ENCODE results near the gene RUVBL2.
"Not testable (repeated sequence)": the region's sequence is repeated elsewhere in the genome, so short reads cannot be mapped to it uniquely, and the experiment has no call there.

The RUVBL2 gene

DNA sequence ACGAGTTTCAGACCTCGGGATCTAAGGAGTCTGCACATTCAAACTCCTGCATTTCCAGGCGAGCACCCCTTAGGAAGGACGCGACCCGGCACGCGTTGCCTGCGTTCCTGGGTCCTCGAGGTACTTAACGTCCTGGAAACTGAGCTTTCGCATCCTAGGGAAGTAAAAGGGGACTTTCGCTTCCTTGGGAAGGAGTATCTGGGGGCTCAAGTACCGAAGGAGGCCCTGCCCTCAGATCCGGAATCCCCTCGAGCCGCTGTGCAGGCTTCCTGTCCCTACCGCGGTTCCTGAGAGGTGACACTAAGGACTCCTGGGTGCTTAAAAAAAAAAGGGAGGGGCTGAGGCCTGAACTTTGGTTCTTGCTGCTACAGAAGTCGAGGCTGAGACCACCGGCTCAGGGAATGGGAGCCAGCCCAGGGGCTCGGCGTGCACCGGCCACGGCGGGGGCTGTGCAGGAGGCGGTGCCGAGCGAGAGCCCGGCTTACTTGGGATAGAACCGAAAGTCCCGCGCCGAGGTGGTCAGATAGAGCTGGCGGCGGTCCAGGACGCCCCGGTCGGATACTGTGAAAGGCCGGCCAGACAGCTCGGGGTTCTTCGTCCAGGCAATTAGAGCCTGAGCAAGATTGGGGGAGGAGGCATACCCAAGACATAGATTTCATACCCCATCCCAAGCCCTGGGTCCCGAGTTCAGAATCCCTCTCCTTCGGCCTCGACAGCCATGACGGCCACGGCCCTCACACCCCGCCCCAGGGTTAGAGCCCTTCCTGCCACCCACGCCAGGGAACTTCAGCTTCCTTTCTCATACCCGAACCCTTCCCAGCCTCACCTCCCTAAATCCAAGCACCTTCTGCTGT, 24.9 kb downstream of the RUVBL2 start:
- not testable (repeated sequence) for DNase-seq

DNA sequence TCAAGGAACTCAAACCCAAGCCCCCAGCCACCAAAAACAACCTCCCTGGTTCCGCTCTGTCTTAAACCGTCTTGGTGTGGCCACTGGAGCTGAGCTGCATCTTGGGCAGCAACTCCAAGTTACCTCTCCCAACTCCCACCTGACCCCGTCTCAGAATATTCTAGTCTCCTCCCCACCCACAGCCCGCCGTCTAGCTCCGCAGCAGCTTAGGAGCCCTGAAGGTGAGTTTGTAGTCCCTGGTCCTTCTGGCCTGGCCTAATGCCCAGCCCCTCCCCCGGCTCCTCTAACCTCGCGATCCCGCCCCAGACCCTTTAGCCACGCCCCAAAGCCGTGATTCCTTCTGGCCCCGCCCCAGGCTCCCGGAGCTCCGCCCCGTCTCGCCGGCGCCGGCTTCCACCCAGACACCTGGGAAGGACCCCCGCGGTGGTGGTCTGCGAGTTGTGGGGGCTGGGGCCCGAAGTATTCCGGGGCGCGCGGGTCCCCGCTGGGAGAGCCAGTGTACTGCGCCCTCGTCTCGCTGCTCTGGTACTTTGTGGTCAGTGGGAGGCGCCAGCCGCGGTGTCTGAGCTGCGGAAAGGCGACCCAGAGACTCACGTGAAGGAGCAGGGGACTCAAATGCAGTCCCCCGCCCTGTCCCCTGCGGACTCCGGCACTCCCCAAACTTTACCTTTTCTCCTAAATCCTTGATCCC, 25.7 kb downstream of the RUVBL2 start:
- DNase-seq: peak; percentile 65

DNA sequence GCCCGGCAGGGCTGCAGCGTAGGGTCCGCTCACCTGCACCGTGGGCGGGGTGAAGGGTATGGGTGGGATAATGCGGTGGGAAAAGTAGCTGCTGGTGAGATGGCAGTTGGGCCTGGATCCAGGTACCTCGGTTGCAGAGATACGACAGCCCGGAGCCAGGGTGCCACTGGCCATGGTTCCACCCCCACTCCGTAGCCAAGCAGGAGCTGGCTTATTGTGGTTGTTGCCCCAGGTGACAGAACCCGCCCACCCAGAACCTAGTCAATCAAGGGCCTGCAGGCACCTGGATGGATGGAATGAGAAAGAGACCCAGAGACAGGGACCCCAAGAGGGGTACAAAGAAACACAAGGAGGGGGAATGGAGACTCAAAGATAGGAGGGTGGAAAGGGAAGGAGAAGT, 26.7 kb downstream of the RUVBL2 start:
- DNase-seq: peak; percentile 22

DNA sequence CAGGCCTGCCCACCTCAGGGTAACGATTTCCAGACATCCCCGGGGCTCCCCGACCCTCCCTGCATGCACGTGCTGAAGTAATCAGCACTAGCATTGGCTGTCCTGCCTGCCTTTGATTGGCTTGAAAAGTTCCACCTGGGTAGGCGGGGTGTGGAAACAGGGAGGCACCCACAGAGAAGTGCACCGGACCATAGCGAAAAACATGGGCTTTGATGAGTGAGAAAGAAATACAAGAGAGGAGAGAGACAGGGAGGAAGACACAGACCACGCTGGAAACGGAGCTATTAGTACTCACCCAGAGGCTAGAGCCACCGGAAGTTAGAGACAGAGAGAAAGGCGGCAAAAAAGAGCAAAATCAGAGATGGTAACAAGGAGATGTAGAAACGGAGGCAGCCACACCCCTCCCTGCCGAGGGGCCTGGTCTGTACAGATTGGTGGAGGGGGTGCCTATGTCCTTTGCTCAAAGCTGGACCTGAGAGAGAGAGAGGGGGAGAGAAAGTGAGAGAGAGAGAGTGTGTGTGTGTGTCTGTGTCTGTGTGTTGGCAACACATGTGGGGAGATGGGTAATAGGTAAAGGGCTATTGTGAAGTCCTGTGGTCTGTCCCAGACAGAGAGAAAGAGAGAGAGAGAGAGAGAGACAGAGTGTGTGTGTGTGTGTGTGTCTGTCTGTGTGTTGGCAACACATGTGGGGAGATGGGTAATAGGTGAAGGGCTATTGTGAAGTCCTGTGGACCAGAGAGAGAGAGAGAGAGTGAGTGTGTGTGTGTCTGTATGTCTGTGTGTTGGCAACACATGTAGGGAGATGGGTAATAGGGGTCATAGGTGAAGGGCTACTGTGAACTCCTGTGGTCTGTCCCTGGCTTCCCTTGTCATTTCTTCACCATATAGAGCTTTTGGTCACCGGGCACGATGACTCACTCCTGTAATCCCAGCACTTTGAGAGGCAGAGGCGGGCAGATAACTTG, 27.5 kb downstream of the RUVBL2 start:
- DNase-seq: no peak

DNA sequence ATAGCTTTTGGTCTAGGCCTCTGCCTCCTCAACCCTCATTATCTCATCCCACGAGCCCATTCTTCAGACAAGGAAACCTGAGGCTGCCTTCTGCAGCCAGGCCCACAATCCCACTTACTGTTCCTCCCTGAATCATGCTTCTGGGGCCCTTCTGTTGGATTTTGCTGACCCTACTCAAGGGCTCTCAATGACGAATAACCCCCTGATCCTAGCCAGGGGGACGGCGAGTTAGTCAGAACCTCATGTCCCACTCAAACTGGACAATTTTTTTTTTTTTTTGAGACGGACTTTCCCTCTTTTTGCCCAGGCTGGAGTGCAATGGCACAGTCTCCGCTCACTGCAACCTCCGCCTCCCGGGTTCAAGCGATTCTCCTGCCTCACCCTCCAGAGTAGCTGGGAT, 28.4 kb downstream of the RUVBL2 start:
- no peak for DNase-seq

DNA sequence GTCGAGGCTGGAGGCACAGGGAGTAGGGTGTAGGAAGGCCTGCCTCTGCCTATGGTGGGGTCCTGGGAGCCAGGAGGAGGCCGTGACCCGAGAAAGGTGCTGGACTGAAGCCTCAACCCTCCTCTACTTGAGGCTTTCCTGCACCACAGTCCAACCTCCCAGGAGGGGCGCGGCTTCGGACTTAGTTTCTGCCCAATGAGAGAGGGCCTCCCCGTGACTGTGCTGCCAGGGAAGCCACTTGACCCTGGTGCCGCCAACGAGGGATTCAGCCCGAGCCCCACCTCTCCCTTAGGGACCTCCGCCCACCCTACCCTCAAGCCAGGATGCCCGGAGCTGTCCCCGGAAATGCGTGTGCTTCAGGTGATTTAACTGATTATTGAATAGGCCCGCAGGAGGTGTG, 30.5 kb downstream of the RUVBL2 start, which contains the start of gene CGB3:
TSS of gene CGB3 (minus strand) at position 101 of the 400 bp plus-strand sequence. CDS start 362 bp downstream, outside the sequence.
- DNase-seq: not testable (repeated sequence)

DNA sequence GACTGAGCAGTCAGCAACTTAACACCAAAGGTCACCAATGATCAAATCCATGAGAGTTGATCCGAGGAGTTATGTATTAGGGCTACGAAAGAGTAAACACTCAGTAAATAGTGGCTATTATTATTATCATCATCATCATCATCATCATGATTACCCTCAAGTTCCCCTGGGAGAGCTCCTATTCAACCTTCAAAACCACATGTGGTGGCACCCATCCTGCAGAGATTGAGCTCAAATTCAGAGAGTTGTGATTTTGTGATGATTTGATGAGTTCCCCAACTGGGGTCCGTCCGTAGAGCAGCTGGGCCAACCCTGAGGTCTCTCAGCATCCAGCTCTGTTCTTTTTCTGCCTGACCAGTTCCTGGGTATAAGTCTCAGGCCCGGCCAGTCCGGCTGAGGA, 31.4 kb downstream of the RUVBL2 start:
- DNase-seq: not testable (repeated sequence)

DNA sequence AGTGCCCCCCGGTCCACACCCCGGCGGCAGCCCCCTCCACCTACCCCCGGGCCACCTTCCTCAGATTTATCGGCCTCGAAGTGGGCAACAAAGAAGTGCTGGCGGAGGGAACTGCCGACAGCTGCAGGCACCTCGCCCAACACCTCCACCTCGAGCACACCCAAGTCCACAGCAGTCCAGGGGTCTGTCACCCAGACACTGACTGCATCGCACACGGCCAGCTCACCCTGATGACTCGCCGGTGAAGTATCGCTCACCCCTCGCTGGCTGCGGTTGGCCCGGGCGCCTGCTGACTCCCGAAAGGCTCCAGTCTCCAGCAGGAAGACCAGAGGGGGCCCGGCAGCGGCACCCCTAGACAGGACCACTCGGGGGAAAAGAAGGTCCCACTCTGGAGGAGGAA, 31.9 kb downstream of the RUVBL2 start:
- not testable (repeated sequence) for DNase-seq

DNA sequence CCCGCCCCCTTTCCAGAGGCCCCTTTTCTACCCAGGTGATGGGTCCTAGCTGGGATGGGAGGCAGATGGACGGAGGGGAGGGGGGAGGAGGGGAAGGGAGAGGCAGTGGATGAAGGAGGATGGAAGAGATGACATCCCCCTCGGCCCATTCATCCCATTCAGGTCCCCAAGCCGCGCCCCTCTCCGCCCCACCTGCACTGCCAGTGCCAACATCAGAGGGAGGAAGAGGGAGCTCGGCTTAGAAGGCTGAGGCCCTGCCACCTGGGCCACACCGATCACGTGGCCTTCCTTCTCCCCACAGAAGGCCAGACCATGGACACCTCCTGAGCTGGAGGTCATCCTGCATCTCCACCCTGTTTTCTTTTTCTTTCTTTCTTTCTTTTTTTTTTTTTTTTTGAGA, 35.0 kb downstream of the RUVBL2 start:
- DNase-seq: not testable (repeated sequence)

DNA sequence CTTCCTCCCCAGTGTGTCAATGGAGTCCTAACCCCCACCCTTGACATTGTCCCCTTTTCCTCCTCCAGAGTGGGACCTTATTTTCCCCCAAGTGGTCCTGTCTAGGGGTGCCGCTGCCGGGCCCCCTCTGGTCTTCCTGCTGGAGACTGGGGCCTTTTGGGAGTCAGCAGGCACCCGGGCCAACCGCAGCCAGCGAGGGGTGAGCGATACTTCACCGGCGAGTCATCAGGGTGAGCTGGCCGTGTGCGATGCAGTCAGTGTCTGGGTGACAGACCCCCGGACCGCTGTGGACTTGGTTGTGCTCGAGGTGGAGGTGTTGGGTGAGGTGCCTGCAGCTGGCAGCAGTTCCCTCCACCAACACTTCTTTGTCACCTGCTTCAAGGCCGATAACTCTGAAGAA, 36.1 kb downstream of the RUVBL2 start:
- DNase-seq: not testable (repeated sequence)

DNA sequence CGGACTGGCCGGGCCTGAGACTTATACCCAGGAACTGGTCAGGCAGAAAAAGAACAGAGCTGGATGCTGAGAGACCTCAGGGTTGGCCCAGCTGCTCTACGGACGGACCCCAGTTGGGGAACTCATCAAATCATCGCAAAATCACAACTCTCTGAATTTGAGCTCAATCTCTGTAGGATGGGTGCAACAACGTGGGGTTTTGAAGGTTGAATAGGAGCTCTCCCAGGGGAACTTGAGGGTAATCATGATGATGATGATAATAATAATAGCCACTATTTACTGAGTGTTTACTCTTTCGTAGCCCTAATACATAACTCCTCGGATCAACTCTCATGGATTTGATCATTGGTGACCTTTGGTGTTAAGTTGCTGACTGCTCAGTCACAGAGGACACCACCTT, 36.6 kb downstream of the RUVBL2 start:
- not testable (repeated sequence) for DNase-seq

DNA sequence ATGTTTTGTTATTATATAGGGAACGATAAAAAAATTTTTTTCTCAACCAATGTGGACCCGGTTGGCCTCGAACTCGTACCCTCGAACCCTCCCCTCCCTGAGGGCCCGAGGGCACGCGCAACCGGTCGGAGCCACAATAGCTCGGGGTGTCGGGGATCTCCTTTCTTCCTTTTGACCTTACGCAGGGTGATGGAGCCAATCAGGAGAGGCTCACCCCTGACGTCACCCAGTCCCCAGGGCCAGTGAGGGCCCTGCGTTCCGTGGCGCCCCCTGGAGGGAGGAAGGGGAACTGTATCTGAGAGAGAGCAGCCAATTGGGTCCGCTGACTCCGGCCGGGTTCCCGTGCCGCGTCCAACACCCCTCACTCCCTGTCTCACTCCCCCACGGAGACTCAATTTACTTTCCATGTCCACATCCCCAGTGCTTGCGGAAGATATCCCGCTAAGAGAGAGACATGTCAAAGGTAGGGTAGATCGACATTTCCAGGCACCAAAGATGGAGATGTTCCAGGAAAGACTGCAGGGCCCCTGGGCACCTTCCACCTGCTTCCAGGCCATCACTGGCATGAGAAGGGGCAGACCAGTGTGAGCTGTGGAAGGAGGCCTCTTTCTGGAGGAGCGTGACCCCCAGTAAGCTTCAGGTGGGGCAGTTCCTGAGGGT, 38.1 kb downstream of the RUVBL2 start, which contains the start of gene CGB2:
TSS of gene CGB2 (plus strand) at position 249 of the 660 bp plus-strand sequence. CDS start at position 455, 206 bp downstream.
- DNase-seq: peak; percentile 91

DNA sequence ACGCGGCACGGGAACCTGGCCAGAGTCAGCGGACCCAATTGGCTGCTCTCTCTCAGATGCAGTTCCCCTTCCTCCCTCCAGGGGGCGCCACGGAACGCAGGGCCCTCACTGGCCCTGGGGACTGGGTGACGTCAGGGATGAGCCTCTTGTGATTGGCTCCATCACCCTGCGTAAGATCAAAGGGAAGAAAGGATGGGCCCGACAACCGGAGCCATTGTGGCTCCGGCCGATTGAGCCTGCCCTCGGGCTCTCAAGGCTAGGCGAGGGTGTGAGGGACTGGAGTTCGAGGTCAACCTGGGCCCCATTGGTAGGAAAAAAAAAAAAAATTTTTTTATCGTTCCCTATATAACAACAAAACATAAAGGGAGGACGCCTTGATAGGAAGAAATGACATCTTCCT, 43.1 kb downstream of the RUVBL2 start, which contains the start of gene CGB1:
TSS of gene CGB1 (minus strand) at position 81 of the 400 bp plus-strand sequence. CDS start 184 bp downstream, outside the sequence.
- peak; percentile 74 for DNase-seq

DNA sequence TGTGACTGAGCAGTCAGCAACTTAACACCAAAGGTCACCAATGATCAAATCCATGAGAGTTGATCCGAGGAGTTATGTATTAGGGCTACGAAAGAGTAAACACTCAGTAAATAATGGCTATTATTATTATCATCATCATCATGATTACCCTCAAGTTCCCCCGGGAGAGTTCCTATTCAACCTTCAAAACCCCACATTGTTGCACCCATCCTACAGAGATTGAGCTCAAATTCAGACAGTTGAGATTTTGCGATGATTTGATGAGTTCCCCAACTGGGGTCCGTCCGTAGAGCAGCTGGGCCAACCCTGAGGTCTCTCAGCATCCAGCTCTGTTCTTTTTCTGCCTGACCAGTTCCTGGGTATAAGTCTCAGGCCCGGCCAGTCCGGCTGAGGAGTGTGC, 44.4 kb downstream of the RUVBL2 start:
- not testable (repeated sequence) for DNase-seq

DNA sequence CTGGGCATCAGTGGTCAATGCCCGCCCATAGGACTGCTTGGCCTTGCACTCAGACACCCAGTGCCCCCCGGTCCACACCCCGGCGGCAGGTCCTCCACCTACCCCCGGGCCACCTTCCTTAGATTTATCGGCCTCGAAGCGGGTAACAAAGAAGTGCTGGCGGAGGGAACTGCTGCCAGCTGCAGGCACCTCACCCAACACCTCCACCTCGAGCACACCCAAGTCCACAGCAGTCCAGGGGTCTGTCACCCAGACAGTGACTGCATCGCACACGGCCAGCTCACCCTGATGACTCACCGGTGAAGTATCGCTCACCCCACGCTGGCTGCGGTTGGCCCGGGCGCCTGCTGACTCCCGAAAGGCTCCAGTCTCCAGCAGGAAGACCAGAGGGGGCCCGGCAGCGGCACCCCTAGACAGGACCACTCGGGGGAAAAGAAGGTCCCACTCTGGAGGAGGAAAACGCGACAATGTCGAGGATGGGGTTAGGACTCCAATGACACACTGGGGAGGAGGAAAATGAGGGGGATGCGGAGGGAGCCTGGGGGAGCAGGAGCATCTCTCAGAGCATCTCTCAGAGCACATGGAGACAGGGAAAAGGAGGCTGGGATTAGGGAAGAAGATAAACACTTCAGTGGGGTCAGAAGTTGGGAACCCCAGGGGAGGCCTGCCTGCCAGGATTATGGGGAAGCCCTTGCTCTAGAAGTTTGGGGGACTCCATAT, 45.0 kb downstream of the RUVBL2 start:
- DNase-seq: not testable (repeated sequence)

DNA sequence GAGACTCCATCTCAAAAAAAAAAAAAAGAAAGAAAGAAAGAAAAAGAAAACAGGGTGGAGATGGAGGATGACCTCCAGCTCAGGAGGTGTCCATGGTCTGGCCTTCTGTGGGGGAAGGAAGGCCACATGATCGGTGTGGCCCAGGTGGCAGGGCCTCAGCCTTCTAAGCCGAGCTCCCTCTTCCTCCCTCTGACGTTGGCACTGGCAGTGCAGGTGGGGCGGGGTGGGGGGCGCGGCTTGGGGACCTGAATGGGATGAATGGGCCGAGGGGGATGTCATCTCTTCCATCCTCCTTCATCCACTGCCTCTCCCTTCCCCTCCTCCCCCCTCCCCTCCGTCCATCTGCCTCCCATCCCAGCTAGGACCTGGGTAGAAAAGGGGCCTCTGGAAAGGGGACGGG, 46.0 kb downstream of the RUVBL2 start:
- DNase-seq: not testable (repeated sequence)

DNA sequence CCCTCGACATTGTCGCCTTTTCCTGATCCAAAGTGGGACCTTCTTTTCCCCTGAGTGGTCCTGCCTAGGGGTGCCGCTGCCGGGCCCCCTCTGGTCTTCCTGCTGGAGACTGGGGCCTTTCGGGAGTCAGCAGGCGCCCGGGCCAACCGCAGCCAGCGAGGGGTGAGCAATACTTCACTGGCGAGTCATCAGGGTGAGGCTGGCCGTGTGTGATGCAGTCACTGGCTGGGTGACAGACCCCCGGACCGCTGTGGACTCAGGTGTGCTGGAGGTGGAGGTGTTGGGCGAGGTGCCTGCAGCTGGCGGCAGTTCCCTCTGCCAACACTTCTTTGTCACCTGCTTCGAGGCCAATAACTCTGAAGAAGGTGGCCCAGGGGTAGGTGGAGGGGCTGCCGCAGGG, 48.5 kb downstream of the RUVBL2 start:
- DNase-seq: no peak

DNA sequence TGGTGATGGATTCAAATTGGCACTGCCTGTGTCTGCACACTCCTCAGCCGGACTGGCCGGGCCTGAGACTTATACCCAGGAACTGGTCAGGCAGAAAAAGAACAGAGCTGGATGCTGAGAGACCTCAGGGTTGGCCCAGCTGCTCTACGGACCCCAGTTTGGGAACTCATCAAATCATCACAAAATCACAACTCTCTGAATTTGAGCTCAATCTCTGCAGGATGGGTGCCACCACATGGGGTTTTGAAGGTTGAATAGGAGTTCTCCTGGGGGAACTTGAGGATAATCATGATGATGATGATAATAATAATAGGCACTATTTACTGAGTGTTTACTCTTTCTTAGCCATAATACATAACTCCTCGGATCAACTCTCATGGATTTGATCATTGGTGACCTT, 49.0 kb downstream of the RUVBL2 start:
- not testable (repeated sequence) for DNase-seq

DNA sequence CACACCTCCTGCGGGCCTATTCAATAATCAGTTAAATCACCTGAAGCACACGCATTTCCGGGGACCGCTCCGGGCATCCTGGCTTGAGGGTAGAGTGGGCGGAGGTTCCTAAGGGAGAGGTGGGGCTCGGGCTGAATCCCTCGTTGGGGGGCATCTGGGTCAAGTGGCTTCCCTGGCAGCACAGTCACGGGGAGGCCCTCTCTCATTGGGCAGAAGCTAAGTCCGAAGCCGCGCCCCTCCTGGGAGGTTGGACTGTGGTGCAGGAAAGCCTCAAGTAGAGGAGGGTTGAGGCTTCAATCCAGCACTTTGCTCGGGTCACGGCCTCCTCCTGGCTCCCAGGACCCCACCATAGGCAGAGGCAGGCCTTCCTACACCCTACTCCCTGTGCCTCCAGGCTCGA, 49.9 kb downstream of the RUVBL2 start, which contains the start of gene CGB5:
TSS of gene CGB5 (plus strand) at position 301 of the 400 bp plus-strand sequence. CDS start 362 bp downstream, outside the sequence.
- not testable (repeated sequence) for DNase-seq

DNA sequence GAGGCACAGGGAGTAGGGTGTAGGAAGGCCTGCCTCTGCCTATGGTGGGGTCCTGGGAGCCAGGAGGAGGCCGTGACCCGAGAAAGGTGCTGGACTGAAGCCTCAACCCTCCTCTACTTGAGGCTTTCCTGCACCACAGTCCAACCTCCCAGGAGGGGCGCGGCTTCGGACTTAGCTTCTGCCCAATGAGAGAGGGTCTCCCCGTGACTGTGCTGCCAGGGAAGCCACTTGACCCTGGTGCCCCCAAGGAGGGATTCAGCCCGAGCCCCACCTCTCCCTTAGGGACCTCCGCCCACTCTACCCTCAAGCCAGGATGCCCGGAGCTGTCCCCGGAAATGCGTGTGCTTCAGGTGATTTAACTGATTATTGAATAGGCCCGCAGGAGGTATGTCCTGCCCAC, 55.3 kb downstream of the RUVBL2 start, which contains the start of gene CGB8:
TSS of gene CGB8 (minus strand) at position 101 of the 400 bp plus-strand sequence. CDS start 372 bp downstream, outside the sequence.
- DNase-seq: not testable (repeated sequence)

DNA sequence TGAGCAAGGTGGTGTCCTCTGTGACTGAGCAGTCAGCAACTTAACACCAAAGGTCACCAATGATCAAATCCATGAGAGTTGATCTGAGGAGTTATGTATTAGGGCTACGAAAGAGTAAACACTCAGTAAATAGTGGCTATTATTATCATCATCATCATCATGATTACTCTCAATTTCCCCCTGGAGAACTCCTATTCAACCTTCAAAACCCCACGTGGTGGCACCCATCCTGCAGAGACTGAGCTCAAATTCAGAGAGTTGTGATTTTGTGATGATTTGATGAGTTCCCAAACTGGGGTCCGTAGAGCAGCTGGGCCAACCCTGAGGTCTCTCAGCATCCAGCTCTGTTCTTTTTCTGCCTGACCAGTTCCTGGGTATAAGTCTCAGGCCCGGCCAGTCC, 56.1 kb downstream of the RUVBL2 start:
- DNase-seq: not testable (repeated sequence)
